ENCODE results near the gene CITED1.

Gene CITED1

DNA sequence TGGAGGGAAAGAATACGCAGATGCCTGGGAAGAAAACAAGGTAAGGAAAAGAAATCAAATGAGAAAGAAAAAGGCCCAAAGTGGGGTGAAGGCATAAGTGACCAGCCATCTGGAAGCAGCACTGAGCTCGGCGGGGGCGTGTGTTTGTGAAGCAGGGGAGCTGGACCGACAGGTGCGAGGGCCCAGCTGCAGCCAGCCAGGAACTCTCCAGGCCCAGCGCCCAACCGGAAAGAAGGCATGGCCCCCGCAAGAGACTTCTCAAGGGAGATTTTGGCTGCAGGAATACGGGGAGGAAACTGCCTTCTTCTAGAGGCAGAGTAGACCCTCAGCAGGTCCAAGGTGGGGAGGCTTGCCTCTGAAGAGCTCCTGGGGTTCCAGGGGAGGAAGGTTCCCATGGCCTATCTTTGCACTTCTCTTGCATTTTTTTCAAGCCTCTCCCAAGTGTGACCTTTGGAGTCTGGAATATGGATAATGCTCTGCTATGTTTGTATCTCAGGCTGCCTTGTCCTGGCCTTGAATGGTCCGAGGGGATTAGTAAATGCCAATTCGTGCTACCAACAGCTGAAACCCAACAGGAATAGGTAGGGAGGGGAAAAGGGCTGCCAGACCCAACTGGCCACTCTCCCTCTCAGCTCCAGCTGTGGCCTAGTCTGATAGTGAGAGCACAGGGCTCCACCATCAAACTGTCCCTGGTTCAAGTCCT, 10.8 kb upstream of the CITED1 start:
- no peak for TF ChIP-seq TAF1 (IDR thresholded peaks at IDR 0.05; ENCODE audit: borderline replicate concordance, insufficient read depth, low read length)
- no peak for TF ChIP-seq FOXP2 (optimal IDR thresholded peaks at IDR 0.05; ENCODE audit: borderline replicate concordance, extremely low read depth, extremely low read length, insufficient read depth)
- no peak for TF ChIP-seq SIN3A (IDR thresholded peaks at IDR 0.05; ENCODE audit: borderline replicate concordance, insufficient read depth, low read length)
- TF ChIP-seq, protein P1, sequence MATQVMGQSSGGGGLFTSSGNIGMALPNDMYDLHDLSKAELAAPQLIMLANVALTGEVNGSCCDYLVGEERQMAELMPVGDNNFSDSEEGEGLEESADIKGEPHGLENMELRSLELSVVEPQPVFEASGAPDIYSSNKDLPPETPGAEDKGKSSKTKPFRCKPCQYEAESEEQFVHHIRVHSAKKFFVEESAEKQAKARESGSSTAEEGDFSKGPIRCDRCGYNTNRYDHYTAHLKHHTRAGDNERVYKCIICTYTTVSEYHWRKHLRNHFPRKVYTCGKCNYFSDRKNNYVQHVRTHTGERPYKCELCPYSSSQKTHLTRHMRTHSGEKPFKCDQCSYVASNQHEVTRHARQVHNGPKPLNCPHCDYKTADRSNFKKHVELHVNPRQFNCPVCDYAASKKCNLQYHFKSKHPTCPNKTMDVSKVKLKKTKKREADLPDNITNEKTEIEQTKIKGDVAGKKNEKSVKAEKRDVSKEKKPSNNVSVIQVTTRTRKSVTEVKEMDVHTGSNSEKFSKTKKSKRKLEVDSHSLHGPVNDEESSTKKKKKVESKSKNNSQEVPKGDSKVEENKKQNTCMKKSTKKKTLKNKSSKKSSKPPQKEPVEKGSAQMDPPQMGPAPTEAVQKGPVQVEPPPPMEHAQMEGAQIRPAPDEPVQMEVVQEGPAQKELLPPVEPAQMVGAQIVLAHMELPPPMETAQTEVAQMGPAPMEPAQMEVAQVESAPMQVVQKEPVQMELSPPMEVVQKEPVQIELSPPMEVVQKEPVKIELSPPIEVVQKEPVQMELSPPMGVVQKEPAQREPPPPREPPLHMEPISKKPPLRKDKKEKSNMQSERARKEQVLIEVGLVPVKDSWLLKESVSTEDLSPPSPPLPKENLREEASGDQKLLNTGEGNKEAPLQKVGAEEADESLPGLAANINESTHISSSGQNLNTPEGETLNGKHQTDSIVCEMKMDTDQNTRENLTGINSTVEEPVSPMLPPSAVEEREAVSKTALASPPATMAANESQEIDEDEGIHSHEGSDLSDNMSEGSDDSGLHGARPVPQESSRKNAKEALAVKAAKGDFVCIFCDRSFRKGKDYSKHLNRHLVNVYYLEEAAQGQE (IDR thresholded peaks at IDR 0.05; ENCODE audit: insufficient read depth in 1 of 2, low read depth in 2 of 2, low read length in 2 of 2), result no peak
- no peak for TF ChIP-seq POLR2AphosphoS5 (IDR thresholded peaks at IDR 0.05; ENCODE audit: low read depth, low read length)

DNA sequence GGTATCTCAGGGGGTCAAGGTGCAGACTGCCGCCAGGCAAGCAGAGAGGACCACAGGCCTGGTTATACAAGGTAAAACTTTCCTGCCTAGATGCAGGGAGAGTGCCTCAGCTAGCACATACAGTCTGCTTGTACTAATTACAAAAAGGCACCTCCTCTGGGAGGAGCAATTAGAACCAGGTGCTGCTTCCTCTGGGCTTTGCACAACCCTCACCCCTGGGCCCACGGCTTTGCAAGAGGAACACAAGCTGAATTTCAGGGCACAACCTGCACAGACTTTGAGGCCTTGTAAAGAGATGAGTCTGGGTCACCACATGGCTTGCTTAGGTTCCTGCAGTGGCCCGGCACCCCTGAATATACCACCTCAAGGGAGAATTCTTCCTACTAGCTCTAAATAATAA, 9.2 kb upstream of the CITED1 start:
- TF ChIP-seq TAF1 (IDR thresholded peaks at IDR 0.05; ENCODE audit: borderline replicate concordance, insufficient read depth, low read length) (no peak), POLR2AphosphoS5 (IDR thresholded peaks at IDR 0.05; ENCODE audit: low read depth, low read length) (no peak), SIN3A (IDR thresholded peaks at IDR 0.05; ENCODE audit: borderline replicate concordance, insufficient read depth, low read length) (no peak), FOXP2 (optimal IDR thresholded peaks at IDR 0.05; ENCODE audit: borderline replicate concordance, extremely low read depth, extremely low read length, insufficient read depth) (no peak)
- TF ChIP-seq, protein P1 (IDR thresholded peaks at IDR 0.05; ENCODE audit: insufficient read depth in 1 of 2, low read depth in 2 of 2, low read length in 2 of 2), result no peak

GRCh38 chrX:72313707-72314641, 8.3 kb upstream of the CITED1 start:
- TF ChIP-seq, protein P1 (IDR thresholded peaks at IDR 0.05; ENCODE audit: insufficient read depth in 1 of 2, low read depth in 2 of 2, low read length in 2 of 2), result no peak
- TF ChIP-seq TAF1 (IDR thresholded peaks at IDR 0.05; ENCODE audit: borderline replicate concordance, insufficient read depth, low read length) (no peak), FOXP2 (optimal IDR thresholded peaks at IDR 0.05; ENCODE audit: borderline replicate concordance, extremely low read depth, extremely low read length, insufficient read depth) (no peak), SIN3A (IDR thresholded peaks at IDR 0.05; ENCODE audit: borderline replicate concordance, insufficient read depth, low read length) (no peak), POLR2AphosphoS5 (IDR thresholded peaks at IDR 0.05; ENCODE audit: low read depth, low read length) (no peak)

DNA sequence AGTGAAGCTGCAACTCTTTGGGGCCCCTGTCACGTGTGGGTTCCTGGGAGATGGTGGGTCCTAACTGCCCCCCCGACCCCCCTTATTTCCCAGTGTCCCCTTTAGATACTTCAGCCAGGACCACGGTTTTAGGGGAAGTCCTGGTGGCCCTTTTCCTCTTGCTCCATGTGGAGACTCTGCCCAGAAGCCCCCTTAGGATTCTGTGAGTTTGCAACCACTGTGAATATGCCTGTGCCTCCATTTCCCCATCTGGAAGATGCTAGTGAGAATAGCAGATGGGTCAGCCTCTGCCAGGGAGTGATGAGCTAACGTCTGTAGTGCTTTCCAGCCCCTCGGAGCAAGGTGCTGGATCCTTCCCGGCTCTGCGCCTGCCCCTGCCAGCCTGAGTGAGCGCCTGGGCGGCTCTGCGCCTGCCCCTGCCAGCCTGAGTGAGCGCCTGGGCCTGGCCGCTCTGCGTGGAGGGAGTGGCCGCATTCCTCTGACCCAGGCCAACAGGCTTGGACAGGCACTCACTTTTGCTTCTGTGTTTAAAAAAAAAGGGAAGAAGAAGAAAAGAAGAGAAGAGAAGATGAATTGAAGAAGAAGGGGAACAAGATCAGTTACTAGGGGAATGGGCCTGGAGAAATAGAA, 6.7 kb upstream of the CITED1 start:
- TF ChIP-seq TAF1 (IDR thresholded peaks at IDR 0.05; ENCODE audit: borderline replicate concordance, insufficient read depth, low read length), result no peak
- no peak for TF ChIP-seq POLR2AphosphoS5 (IDR thresholded peaks at IDR 0.05; ENCODE audit: low read depth, low read length)
- TF ChIP-seq, protein P1 (IDR thresholded peaks at IDR 0.05; ENCODE audit: insufficient read depth in 1 of 2, low read depth in 2 of 2, low read length in 2 of 2), result no peak
- TF ChIP-seq SIN3A (IDR thresholded peaks at IDR 0.05; ENCODE audit: borderline replicate concordance, insufficient read depth, low read length), result no peak
- no peak for TF ChIP-seq FOXP2 (optimal IDR thresholded peaks at IDR 0.05; ENCODE audit: borderline replicate concordance, extremely low read depth, extremely low read length, insufficient read depth)

Data from PFSK-1 (cell line).